Measurements from ENCODE around the gene TTC39A.

DNA sequence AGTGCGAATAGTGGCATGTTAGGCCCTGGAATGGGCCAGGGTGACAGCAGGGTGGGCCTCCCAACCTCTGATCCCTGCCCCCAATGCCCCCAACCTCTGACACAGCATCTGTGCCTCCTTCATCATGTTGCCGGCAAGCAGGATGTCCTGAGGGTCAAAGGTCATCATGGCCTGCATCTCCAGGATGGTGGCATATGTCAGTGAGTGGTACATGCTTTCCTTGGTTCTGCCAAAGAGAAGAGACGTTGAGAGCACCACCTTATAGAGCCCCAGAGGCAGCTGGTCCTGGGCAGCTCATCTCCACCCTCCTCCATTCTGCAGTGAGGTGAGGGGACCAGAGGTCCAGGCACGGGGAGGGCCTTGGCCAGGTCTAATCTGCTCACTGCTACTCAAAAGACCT lies 17.6 kb downstream of the TTC39A start:
- no peak for TF ChIP-seq MYC (IDR thresholded peaks at IDR 0.05; ENCODE audit: low read depth, low read length)
- no peak for TF ChIP-seq MAX (IDR thresholded peaks at IDR 0.05; ENCODE audit: low read depth, low read length)
- no peak for TF ChIP-seq CTCF (IDR thresholded peaks at IDR 0.05; ENCODE audit: low read depth, low read length)
- no peak for TF ChIP-seq POLR2A (IDR thresholded peaks at IDR 0.05; ENCODE audit: extremely low read depth, insufficient read length)

All from NB4 (cell line).